ENCODE results near the gene HNRNPU.
"Not testable (repeated sequence)": the region's sequence is repeated elsewhere in the genome, so short reads cannot be mapped to it uniquely, and the experiment has no call there.

Gene HNRNPU

DNA sequence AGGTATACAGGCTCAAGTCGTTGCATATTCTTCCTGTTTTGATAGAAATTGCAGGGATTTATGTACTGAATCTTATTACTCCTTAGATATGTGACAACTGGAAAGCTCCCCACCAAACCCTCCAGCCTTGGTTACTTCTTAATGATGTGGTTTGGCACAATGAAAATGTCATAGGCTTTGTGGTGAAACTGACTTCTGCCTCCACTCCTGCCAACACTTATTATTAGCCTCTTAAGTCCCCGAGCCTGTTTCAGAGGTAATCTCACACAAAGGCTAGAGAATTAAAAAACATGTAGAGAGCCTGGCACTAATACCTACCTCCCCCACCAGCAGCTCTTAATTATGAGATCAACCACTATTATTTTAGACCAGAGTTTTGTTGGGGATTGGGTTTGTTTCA lies 24.7 kb downstream of the HNRNPU start:
- DNase-seq, result no peak

- DNase-seq, result no peak
These were observed 26.6 kb downstream of the HNRNPU start for GRCh38 chr1:244837597-244838258.

DNA sequence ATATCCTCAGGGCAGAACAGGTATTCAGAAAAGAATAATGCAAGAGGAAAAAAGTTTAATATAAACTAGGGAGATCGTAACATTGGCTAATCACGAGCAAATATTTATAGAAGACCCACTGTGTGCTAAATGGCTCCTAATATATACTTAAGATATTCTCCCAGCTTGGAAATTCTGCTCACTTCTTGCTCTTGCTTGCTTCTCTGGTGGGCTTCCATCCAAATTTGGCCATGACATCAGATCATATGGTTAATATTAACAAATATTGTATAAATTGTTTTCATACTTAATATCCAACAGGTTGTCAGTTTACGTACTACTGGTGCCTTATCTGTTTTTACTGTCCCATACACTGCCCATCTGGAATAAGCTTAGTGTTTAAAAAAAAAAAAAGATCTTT lies 27.8 kb downstream of the HNRNPU start:
- no peak for DNase-seq

DNA sequence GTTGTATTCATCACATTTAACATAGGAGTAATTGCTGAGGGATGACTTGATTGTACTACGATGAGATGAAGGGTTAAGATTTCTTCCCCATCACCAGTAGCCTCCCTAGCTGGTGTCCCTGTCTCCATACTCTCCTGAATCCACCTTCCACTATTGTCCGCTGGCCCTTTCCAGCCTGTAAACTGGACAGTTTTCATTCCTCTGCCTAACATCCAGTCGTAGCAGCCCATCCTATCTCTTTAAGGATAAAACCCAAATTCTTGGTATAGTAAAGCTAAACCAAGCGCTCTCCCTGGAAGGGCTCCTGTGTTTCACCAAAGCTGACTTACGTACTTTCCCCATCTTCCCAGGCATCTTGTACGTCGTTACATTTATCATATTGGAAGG lies 28.2 kb downstream of the HNRNPU start:
- peak; percentile 60 for DNase-seq

DNA sequence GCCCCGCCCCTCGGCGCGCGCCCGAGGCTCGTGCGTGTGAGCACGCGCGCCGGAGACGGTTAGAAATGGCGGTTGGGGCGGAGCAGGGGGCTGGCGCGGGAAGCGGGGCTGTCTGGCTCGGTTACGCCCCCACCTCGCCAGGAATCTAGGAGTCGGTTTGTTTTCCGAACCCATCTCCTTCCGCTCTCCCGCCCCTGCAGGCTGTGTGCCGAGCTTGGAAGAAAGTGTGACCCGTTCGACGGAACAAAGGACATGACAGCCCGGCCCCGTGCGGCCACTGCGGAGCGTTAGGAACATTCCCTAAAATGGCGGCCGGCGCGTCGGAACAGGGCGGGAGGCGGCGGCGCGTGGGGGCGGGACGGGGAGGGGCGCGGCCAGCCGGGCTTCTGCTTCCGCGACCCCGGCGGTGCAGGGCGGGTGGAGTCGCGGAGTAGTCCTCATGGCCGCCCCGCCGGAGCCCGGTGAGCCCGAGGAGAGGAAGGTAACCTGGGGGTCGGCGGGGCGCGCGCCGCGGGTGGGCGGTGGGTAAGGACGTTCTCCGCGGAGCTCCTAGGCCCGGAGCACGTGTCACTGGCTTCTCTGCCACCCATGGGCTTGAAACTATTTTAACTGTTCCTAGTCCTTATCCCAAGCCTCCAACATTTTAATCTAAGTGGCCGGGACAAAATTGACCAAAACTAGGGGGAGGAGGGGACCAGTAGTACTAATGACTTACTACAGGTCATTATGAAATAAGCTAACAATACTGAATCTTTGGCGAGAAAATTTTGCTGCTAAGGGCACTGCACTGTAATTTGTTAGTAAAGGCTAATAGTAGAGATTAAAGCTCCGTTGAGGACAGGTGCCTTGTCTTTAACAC lies 28.8 kb downstream of the HNRNPU start, which contains the start of gene COX20:
Gene COX20, plus strand, starts transcription at position 383 of the 859 bp plus-strand sequence. Its CDS starts 57 bp downstream, at position 440.
- DNase-seq, result peak; percentile 78

DNA sequence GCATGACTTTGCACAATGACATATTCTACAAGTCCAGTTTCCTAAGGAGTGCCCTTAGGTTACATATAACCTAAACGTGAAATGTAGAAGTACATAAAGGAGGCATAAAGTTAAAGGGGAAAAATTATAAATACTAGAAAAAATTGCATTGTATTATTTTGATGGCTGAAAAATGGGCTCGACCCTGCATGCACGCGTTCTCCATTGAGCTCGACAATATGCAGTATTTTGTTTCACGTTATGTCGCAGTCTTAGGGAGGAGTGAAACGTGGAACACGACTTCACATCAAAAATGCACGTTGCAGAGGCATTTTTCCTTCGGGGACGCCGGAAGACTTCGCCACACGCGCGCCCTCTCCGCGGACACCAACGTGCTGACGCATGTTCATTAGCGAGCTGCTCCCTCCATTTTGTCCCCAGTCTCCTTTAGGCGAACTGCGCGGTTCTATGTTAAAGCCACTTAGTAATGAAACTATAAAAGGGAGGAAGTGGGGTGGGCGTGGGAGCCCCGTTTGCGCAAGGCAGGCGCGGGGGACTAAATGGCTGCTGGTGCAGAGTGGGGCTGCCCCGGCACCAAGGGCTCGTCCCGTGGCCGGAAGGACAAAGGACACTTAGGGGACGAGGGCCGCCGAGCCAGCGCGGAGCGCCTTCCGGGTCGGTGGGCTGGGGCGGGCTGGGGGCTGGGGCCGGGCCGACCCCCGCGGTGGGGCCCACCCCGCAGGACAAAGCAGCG lies 29.6 kb downstream of the HNRNPU start:
- DNase-seq, result peak; percentile 82

DNA sequence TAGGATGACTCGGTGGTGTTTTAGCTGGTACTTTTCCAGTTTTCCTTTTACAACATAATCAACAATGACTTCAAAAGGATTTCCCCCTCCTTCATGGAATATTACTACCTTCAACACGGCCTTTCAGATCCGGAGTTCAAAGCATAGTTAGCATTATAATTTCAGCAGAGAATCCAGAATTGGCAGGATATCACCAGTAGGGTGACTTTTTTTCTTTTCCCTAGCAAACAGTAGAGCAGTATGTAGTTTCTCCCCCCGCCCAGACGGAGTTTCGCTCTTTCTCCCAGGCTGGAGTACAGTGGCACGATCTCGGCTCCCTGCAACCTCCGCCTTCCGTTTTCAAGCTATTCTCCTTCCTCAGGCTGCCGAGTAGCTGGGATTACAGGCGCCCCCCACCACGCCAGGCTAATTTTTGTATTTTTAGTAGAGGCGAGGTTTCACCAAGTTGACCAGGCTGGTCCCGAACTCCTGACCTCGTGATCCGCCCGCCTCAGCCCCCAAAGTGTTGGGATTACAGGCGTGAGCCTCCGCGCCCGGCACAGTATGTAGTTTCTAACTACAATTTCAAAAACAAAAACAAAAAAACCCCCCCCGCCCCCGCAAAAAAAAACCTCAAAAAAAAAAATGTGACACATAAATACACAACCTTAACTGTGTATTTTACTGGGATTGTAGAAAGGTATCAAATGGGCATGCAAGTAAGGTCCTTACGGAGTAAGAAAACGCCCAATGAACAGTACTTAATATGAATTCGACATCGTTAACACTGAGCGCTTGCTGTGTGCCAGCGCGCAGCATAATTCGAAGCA lies 30.4 kb downstream of the HNRNPU start:
- peak; percentile 82 for DNase-seq

GRCh38 chr1:244833260-244833659 lies 31.1 kb downstream of the HNRNPU start:
- DNase-seq, result not testable (repeated sequence)

- DNase-seq, result no peak
These were observed 33.7 kb downstream of the HNRNPU start for GRCh38 chr1:244830639-244831038.

DNA sequence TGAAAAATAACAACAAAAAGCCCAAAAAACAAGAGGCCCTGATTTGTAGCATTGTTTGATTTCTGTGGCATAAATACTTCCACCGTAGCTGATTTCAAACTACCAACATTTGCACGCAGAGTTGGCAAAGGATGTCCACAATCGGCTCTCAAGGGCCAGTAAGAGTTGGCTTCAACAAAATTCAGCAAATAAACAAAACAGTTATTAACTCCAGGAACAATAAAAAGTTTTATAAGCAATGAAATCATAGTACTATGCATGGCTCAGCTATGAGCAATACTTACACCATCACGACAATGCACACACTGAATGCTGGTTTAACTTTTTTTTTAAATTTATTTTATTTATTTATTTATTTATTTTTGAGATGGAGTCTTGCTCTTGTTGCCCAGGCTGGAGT lies 37.6 kb downstream of the HNRNPU start:
- DNase-seq, result no peak

GRCh38 chr1:244822878-244823277 lies 41.5 kb downstream of the HNRNPU start:
- DNase-seq, result no peak

DNA sequence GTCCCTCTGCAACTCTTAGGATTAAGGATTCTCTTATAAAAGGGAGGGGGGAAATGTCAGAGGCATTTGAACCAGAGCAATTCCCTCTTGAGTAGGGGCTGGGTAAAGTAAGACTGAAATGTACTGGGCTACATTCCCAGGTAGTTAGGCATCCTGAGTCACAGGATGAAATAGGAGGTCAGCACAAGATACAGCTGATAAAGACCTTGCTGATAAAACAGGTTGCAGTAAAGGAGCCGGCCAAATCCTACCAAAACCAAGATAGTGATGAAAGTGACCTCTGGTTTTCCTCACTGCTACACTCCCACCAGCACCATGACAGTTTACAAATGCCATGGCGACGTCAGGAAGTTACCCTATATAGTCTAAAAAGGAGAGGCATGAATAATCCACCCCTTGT lies 43.2 kb downstream of the HNRNPU start:
- DNase-seq, result no peak

- DNase-seq, result no peak
These were observed 44.2 kb downstream of the HNRNPU start for GRCh38 chr1:244820131-244820530.

DNA sequence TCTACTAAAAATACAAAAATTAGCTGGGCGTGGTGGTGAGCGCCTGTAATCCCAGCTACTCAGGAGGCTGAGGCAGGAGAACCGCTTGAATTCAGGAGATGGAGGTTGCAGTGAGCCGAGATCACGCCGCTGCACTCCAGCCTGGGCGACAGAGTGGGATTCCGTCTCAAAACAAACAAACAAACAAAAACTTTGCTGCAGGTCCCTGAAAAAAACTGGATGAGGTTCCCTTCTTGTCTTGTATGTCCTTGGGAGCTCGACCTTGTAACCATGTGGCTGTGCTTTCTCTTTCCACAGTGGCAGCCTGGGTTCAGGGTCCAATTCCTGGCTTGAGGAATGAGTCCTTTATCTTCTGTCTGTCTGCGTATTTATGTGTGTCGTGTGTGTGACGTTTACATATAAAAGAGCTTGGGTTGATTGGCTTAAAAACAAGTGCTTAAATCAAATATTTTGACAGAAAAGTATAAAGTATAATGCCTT lies 46.9 kb downstream of the HNRNPU start:
- DNase-seq, result no peak

DNA sequence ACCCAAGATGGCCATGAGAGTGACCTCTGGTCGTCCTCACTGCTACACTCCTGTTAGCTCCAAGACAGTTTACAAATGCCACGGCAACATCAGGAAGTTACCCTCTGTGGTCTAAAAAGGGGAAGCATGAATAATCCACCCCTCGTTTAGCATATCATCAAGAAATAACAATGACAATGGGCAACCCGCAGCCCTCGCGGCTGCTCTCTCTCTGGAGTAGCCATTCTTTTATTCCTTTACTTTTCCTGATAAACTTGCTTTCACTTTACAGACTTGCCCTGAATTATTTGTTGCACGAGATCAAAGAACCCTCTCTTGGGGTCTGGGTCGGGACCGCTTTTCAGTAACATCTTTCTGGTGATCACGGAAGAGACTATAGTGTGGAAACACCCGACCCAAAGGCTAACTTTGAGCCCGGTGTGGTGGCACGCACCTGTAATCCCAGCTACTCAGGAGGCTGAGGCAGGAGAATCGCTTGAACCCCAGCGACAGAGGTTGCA lies 48.7 kb downstream of the HNRNPU start:
- no peak for DNase-seq

DNA sequence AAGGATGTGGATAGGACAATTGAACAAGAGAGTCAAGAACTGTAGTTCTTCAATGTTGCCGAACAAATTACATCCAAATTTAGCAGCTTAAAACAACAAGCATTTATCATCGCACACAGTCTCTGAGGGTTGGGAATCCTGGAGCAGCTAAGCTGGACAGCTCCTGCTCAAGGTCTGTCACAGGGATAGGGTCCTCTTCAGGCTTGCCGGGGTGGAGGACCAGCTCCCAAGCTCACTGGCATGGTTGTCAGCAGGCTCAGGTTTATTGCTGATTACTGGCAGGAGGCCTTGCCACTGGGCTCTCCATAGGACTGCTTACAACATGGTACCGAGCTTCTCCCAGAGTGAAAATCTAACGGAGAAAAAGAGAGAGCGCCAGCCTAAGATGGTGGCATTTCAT lies 51.0 kb downstream of the HNRNPU start:
- DNase-seq, result no peak

- DNase-seq, result no peak
These were observed 54.1 kb downstream of the HNRNPU start for GRCh38 chr1:244810221-244810620.

GRCh38 chr1:244807138-244807537 lies 57.2 kb downstream of the HNRNPU start:
- no peak for DNase-seq

DNA sequence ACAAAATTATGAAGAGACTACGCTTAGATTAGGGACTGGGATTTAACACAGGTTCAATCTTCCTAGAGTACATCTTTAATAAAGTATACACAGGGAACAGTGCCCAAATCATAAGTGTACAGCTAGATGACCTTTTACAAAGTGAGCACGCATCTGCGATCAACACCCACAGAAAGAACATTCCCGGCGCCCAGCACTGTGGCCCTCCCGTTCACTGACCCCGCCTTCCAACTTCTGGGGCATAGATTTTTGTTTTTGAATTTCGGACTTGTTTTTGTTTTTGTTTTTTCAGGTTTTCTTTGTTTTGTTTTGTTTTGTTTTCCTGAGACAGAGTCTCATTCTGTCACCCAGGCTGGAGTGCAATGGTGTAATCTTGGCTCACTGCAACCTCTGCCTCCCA lies 59.5 kb downstream of the HNRNPU start:
- no peak for DNase-seq

GRCh38 chr1:244802556-244803239 lies 61.6 kb downstream of the HNRNPU start:
- no peak for DNase-seq

DNA sequence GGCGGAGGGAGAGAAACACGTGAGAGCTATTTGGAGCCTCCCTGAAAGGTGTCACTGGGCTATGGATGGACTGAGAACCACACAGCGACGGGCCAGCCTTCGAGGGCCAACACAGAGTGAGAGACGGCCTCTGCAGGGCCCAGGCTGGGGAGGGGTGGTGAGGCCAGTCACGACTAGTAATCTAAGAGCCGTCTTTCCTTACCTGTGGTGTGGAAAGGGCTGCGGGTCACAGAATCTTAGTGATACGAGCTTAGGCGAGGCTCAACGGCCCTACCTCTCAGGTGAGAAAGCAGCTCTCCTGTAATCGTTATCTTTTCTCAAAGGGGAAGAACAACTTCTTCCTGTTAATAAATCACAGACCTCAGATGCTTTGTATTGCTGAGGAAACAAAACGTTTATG lies 62.3 kb downstream of the HNRNPU start:
- no peak for DNase-seq

GRCh38 chr1:244801246-244801645 lies 63.1 kb downstream of the HNRNPU start:
- no peak for DNase-seq

All from kidney glomerular epithelial cell (primary cell).